Thyroid gland (tissue), 4 donors: ENCODE data around the gene SEMA4A. TPM values are rescaled to one million over a fixed set of nuclear protein-coding genes. Genes with fewer than 3 reads are reported as not detected.
A peak's percentile ranks its signal among the peaks of the same experiment; 100 is the strongest.

ENCODE experiments used
- DNase-seq, 2 donors: peaks; one replicate each; pipeline ENCODE4 v3.0.0-alpha.2; 2019
- H3K27ac ChIP-seq, 3 donors: fragments of 200-600 bp; sonication (generic); 1 replicate in 2 of 3; 2 replicates in 1 of 3; pipeline ENCODE4 v1.5.1; 2016 to 2019; ENCODE audit warnings: mild to moderate bottlenecking in 1 of 3, moderate library complexity in 1 of 3
- H3K27me3 ChIP-seq: fragments of 200-600 bp; sonication (generic); one replicate; pipeline ENCODE4 v1.5.1; 2019
- H3K36me3 ChIP-seq, 2 donors: fragments of 200-600 bp; sonication (generic); one replicate each; pipeline ENCODE4 v1.5.1; 2016 to 2019
- H3K4me1 ChIP-seq, 2 donors: fragments of 200-600 bp; sonication (generic); one replicate each; pipeline ENCODE4 v1.5.1; 2017 to 2019
- H3K4me3 ChIP-seq, 3 donors: fragments of 200-600 bp; sonication (generic); replicated peaks in 1 of 3; 1 replicate in 2 of 3; 2 replicates in 1 of 3; pipeline ENCODE4 v1.5.1; 2016; ENCODE audit warnings: mild to moderate bottlenecking in 1 of 3
- H3K9me3 ChIP-seq: fragments of 200-600 bp; sonication (generic); one replicate; pipeline ENCODE4 v1.5.1; 2017
- POLR2A ChIP-seq, 2 donors: fragments of 450-650 bp; IDR thresholded peaks; one replicate each; pipeline ENCODE4 v1.6.1; 2017; ENCODE audit warnings: antibody characterized with exemption in 2 of 2, mild to moderate bottlenecking in 2 of 2, moderate library complexity in 1 of 2
- WGBS, 2 donors: methylation state at CpG; one replicate each; pipeline ENCODE4 v1.1.5; 2017; 5-methylcytosine and 5-hydroxymethylcytosine counted together
- intact Hi-C: fragments of 100-400 bp; cut with DNase I; formaldehyde crosslinking; loops from one replicate; pipeline ENCODE4 v1.15.1; 2023
- total RNA-seq, 4 donors: library from RNA; depleted of rRNA; stranded (reverse); fragments of >200 nt; gene quantifications; one replicate each; pipeline ENCODE4 v1.2.3, GENCODE V29; 2016
- TF ChIP-seq, protein P1 (sequence below), 6 experiments: fragments of 200-600 bp in 3 of 6; fragments of 450-650 bp in 3 of 6; sonication (generic) in 3 of 6; IDR thresholded peaks; one replicate each; pipeline ENCODE4 v1.5.1; 2016 to 2019; ENCODE audit warnings: antibody characterized with exemption in 6 of 6, mild to moderate bottlenecking in 2 of 6, inconsistent platforms in 1 of 6, moderate library complexity in 1 of 6

Gene SEMA4A
- total RNA-seq, 4 donors from 2014 or later: 21.5 to 50.8 (median 37.5) TPM

- Histone ChIP-seq H3K9me3 (no peaks in the 10 kb centered on the region), H3K27ac (peak overlapping the region; percentile 26 to 82 (median 68)), H3K36me3 (no peaks in the 10 kb centered on the region), H3K4me3 (no peak overlapping the region), H3K4me1 (peaks cover 23 to 43% of the 10 kb centered on the region in 2 donors), H3K27me3 (no peaks in the 10 kb centered on the region)
- whole genome bisulfite sequencing, 2 donors: 75 to 81% methylated on average over 12 to 13 of the region's 13 CpGs
- peak in 1 of 2 donors; percentile 32 for DNase-seq
- intact Hi-C loops: no loop called here
- TF ChIP-seq POLR2A (IDR thresholded peaks at IDR 0.05): no peak
- TF ChIP-seq, protein P1, sequence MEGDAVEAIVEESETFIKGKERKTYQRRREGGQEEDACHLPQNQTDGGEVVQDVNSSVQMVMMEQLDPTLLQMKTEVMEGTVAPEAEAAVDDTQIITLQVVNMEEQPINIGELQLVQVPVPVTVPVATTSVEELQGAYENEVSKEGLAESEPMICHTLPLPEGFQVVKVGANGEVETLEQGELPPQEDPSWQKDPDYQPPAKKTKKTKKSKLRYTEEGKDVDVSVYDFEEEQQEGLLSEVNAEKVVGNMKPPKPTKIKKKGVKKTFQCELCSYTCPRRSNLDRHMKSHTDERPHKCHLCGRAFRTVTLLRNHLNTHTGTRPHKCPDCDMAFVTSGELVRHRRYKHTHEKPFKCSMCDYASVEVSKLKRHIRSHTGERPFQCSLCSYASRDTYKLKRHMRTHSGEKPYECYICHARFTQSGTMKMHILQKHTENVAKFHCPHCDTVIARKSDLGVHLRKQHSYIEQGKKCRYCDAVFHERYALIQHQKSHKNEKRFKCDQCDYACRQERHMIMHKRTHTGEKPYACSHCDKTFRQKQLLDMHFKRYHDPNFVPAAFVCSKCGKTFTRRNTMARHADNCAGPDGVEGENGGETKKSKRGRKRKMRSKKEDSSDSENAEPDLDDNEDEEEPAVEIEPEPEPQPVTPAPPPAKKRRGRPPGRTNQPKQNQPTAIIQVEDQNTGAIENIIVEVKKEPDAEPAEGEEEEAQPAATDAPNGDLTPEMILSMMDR (IDR thresholded peaks at IDR 0.05): no peak
These were observed 6.8 kb downstream of the SEMA4A start for GRCh38 chr1:156160000-156160742.

GRCh38 chr1:156160743-156161171 is 7.4 kb downstream of the SEMA4A start:
- TF ChIP-seq, protein P1 (IDR thresholded peaks at IDR 0.05): no peak
- TF ChIP-seq POLR2A (IDR thresholded peaks at IDR 0.05): no peak
- peak overlapping the region in 1 of 3 donors; percentile 9 for H3K4me3 ChIP-seq
- H3K27ac ChIP-seq: peak overlapping the region; percentile 26 to 82 (median 68)
- no peaks in the 10 kb centered on the region for H3K9me3 ChIP-seq
- intact Hi-C loops: no loop called here
- peak; percentile 65 to 77 for DNase-seq
- H3K4me1 ChIP-seq: peaks cover 23 to 43% of the 10 kb centered on the region in 2 donors
- H3K36me3 ChIP-seq: no peaks in the 10 kb centered on the region
- 11 to 25% methylated on average over 9 to 15 of the region's 22 CpGs for WGBS, 2 donors
- H3K27me3 ChIP-seq: no peaks in the 10 kb centered on the region

DNA sequence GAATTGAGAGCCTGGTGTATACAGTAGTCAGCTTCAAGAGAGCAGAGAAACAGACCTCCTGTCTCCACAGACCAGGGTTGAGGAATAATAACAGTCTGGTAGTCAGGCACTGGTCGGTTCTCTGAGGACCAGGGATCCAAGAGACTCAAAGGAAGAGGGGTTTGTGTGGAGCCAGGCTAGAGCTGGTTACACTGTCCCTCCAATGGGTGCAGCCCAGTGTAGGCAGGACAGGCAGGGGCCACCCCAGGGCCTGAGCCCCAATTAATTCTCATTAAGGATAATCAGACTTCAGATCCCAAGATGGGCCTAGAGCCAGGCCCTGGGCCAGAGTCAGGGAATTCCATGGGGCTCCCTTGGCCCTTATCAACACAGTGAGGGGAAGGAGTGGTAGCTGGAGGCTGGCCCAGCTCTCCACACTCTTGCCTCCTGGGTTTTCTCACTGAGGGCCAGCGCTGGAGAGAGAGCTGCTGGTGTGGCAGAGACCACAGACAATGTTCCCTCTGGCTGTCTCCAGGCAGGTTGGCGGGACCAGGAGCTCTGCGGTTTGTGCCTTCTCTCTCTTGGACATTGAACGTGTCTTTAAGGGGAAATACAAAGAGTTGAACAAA is 9.1 kb downstream of the SEMA4A start:
- Histone ChIP-seq H3K4me3 (no peak overlapping the region), H3K27me3 (no peaks in the 10 kb centered on the region), H3K27ac (peak overlapping the region; percentile 58 to 82 (median 68)), H3K9me3 (no peaks in the 10 kb centered on the region), H3K36me3 (no peaks in the 10 kb centered on the region), H3K4me1 (peaks cover 23 to 43% of the 10 kb centered on the region in 2 donors)
- intact Hi-C loops: no loop called here
- 38% methylated on average over 5 of the region's 5 CpGs for WGBS, 2 donors
- TF ChIP-seq POLR2A (IDR thresholded peaks at IDR 0.05): no peak
- TF ChIP-seq, protein P1 (IDR thresholded peaks at IDR 0.05): no peak
- peak; percentile 89 to 92 for DNase-seq

GRCh38 chr1:156163712-156164111 is 10.3 kb downstream of the SEMA4A start:
- WGBS, 2 donors: 86 to 96% methylated on average over 1 of the region's 1 CpG
- intact Hi-C loops: no loop called here
- no peak overlapping the region for H3K27ac ChIP-seq
- no peaks in the 10 kb centered on the region for H3K9me3 ChIP-seq
- no peaks in the 10 kb centered on the region for H3K36me3 ChIP-seq
- no peaks in the 10 kb centered on the region for H3K27me3 ChIP-seq
- TF ChIP-seq POLR2A (IDR thresholded peaks at IDR 0.05): no peak
- TF ChIP-seq, protein P1 (IDR thresholded peaks at IDR 0.05): no peak
- no peak for DNase-seq
- no peak overlapping the region for H3K4me3 ChIP-seq
- H3K4me1 ChIP-seq: peaks cover 23 to 35% of the 10 kb centered on the region in 2 donors
